Vagina (tissue), 2 donors: ENCODE data around the gene NRDE2.

Source experiments
- POLR2A ChIP-seq, 2 donors: fragments of 450-650 bp; IDR thresholded peaks; one replicate each; pipeline ENCODE4 v1.6.1; 2017; ENCODE audit warnings: antibody characterized with exemption in 2 of 2, mild to moderate bottlenecking in 2 of 2, moderate library complexity in 2 of 2
- POLR2AphosphoS5 ChIP-seq, 2 donors: sonication (generic); formaldehyde crosslinking; IDR thresholded peaks; one replicate each; pipeline ENCODE4 v1.9.0; 2017; ENCODE audit warnings: antibody characterized with exemption in 2 of 2, mild to moderate bottlenecking in 2 of 2, low read depth in 1 of 2; ENCODE audit not compliant: insufficient read depth in 1 of 2
- TF ChIP-seq, protein P1 (sequence below), 3 experiments: fragments of 450-650 bp in 2 of 3; fragments of 200-600 bp in 1 of 3; sonication (generic) in 1 of 3; IDR thresholded peaks; one replicate each; pipeline ENCODE4 v1.5.1; 2017 to 2019; ENCODE audit warnings: antibody characterized with exemption in 3 of 3, mild to moderate bottlenecking in 2 of 3, moderate library complexity in 2 of 3

- TF ChIP-seq, protein P1, sequence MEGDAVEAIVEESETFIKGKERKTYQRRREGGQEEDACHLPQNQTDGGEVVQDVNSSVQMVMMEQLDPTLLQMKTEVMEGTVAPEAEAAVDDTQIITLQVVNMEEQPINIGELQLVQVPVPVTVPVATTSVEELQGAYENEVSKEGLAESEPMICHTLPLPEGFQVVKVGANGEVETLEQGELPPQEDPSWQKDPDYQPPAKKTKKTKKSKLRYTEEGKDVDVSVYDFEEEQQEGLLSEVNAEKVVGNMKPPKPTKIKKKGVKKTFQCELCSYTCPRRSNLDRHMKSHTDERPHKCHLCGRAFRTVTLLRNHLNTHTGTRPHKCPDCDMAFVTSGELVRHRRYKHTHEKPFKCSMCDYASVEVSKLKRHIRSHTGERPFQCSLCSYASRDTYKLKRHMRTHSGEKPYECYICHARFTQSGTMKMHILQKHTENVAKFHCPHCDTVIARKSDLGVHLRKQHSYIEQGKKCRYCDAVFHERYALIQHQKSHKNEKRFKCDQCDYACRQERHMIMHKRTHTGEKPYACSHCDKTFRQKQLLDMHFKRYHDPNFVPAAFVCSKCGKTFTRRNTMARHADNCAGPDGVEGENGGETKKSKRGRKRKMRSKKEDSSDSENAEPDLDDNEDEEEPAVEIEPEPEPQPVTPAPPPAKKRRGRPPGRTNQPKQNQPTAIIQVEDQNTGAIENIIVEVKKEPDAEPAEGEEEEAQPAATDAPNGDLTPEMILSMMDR (IDR thresholded peaks at IDR 0.05): no peak
- no peak for TF ChIP-seq POLR2AphosphoS5 (IDR thresholded peaks at IDR 0.05; ENCODE audit: insufficient read depth in 1 of 2, low read depth in 1 of 2)
- no peak for TF ChIP-seq POLR2A (IDR thresholded peaks at IDR 0.05)
Measured at GRCh38 chr14:90297876-90298629, 33.7 kb downstream of the NRDE2 start.
